K562 (cell line): ENCODE results near the gene ARPC2.

Source experiments
- CHD4 ChIP-seq: fragments of 200-600 bp; sonication (generic); IDR thresholded peaks from 3 replicates; pipeline ENCODE4 v1.6.1; 2012; ENCODE audit warnings: low read depth, mild to moderate bottlenecking, mixed read lengths, low read length, inconsistent platforms; ENCODE audit not compliant: insufficient read depth, insufficient replicate concordance, poor library complexity, severe bottlenecking
- CREM ChIP-seq: IDR thresholded peaks from 2 replicates; pipeline ENCODE4 v1.6.1; 2014; ENCODE audit warnings: antibody characterized with exemption, low read depth
- EZH2 ChIP-seq: IDR thresholded peaks from 2 replicates; pipeline ENCODE4 v1.6.1; 2012; ENCODE audit warnings: low read depth, mild to moderate bottlenecking, inconsistent platforms, low read length, borderline replicate concordance
- GATA2 ChIP-seq: sonication (generic); formaldehyde crosslinking; IDR thresholded peaks from 2 replicates; pipeline ENCODE4 v1.4.0; 2020; ENCODE audit warnings: mild to moderate bottlenecking, missing genetic modification reagents
- MIER1 ChIP-seq: fragments of 450-650 bp; IDR thresholded peaks from 2 replicates; pipeline ENCODE4 v1.6.1; 2016; ENCODE audit warnings: antibody characterized with exemption, mild to moderate bottlenecking, low read depth
- PRPF4 ChIP-seq: fragments of 200-400 bp; formaldehyde crosslinking; IDR thresholded peaks from one replicate; pipeline ENCODE4 v1.6.1; 2017; ENCODE audit warnings: low read length, low read depth, mild to moderate bottlenecking; ENCODE audit not compliant: insufficient read depth, poor library complexity, severe bottlenecking
- SAFB2 ChIP-seq: fragments of 200-400 bp; formaldehyde crosslinking; IDR thresholded peaks from 2 replicates; pipeline ENCODE4 v1.6.1; 2018; ENCODE audit warnings: borderline replicate concordance, low read length, low read depth, moderate library complexity; ENCODE audit not compliant: severe bottlenecking
- SRSF1 ChIP-seq: fragments of 200-400 bp; formaldehyde crosslinking; IDR thresholded peaks from 2 replicates; pipeline ENCODE4 v1.6.1; 2017; ENCODE audit warnings: mild to moderate bottlenecking, low read depth, low read length, moderate library complexity
- STAT6 ChIP-seq: sonication (generic); formaldehyde crosslinking; IDR thresholded peaks from 2 replicates; pipeline ENCODE4 v1.8.1; 2023; ENCODE audit warnings: mild to moderate bottlenecking, missing genetic modification reagents
- ZNF274 ChIP-seq: IDR thresholded peaks from 2 replicates; pipeline ENCODE4 v1.6.1; 2011; ENCODE audit warnings: low read depth, mild to moderate bottlenecking, low read length, moderate library complexity, borderline replicate concordance

- TF ChIP-seq ZNF274 (no peak), GATA2 (CRISPR knock-in tag) (no peak), EZH2 (no peak), CHD4 (no peak), MIER1 (no peak), PRPF4 (no peak), CREM (no peak), SAFB2 (no peak), SRSF1 (no peak), STAT6 (CRISPR knock-in tag) (no peak)
These were observed 11.5 kb downstream of the ARPC2 start for GRCh38 chr2:218228366-218229090.
